ENCODE data around the gene IGSF23. TPM values are rescaled to one million over a fixed set of nuclear protein-coding genes. Genes with fewer than 3 reads are reported as not detected.

IGSF23 gene
- total and polyA plus RNA-seq, 2 of the 4 experiments (the other 2 are of a cell fraction), result 0.27 TPM; not detected in 1

DNA sequence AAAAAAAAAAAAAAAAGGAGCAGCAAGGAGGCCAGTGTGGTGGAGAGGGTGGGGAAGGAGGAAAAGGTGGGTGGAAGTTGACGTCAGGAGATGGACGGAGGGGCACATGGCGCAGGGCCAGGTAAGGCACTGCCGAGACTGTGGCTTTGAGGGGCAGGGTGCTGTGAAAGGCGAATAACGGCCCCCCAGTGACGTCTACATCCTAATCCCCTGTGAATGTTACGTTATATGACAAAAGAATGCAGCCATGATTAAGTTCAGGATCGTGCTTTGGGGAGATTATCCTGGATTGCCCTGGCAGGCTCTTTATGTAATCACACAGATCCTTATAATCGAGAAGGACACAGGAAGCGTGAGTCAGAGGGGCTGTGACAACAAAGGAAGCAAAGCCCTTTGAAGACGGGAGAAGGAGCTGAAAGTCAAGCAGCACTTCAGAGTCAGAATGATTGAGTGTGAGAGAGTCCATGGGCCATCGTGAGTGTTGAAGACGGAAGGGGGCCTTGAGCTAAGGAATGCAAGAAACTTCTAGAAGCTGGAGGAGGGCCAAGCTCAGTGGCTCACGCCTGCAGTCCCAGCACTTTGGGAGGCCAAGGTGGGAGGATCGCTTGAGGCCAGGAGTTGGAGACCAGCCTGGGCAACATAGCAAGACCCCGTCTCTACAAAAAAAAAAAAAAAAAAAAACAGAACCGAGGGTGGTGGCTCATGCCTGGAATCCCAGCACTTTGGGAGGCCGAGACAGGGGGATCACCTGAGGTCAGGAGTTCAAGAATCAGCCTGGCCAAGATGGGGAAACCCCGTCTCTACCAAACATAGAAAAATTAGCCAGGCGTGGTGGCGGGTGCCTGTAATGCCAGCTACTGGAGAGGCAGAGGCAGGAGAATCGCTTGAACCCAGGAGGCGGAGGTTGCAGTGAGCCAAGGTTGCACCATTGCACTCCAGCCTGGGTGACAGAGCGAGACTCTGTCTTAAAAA is 71.8 kb downstream of the IGSF23 start:
- peak overlapping the region; percentile 74 for H4K5ac ChIP-seq (ENCODE audit: low read depth, low read length)
- peak overlapping the region; percentile 93 for H3K14ac ChIP-seq (replicated peaks; ENCODE audit: low read depth, low read length)
- CTCF ChIA-PET, result no interaction called here
- peak overlapping the region; percentile 62 for H3K18ac ChIP-seq (ENCODE audit: low read depth, low read length)
- H3K4me1 ChIP-seq (ENCODE audit: control insufficient read depth, insufficient read depth, low read length), result peaks cover 2% of the 10 kb centered on the region
- H2BK20ac ChIP-seq (ENCODE audit: low read depth, low read length), result peak overlapping the region; percentile 94; the same call in 1 of the 2 replicates
- H2AK9ac ChIP-seq (replicated peaks; ENCODE audit: low read depth, low read length, poor library complexity), result peak overlapping the region; percentile 97
- dilution Hi-C loops (cut with HindIII; ENCODE audit: low sequenced_read_pairs, unreplicated experiment), result no loop called here
- peak overlapping the region; percentile 93 for H4K91ac ChIP-seq (ENCODE audit: insufficient read depth, low read depth, low read length)
- TF ChIP-seq CEBPB (IDR thresholded peaks at IDR 0.05; ENCODE audit: low read depth, low read length) (peak; percentile 49), BHLHE40 (IDR thresholded peaks at IDR 0.05; ENCODE audit: low read depth, low read length) (peak; percentile 76), RAD21 (IDR thresholded peaks at IDR 0.05; ENCODE audit: low read length) (no peak), SMC3 (IDR thresholded peaks at IDR 0.05; ENCODE audit: low read depth, low read length) (no peak), MAFK (IDR thresholded peaks at IDR 0.05; ENCODE audit: low read depth, low read length) (no peak), RCOR1 (IDR thresholded peaks at IDR 0.05; ENCODE audit: insufficient replicate concordance, low read length) (no peak), FOS (IDR thresholded peaks at IDR 0.05; ENCODE audit: low read depth, low read length) (peak; percentile 85), MAZ (IDR thresholded peaks at IDR 0.05; ENCODE audit: borderline replicate concordance, low read depth, low read length) (0 out of 2 replicates have a peak, but pooled peaks have one; percentile 32), POLR2A (IDR thresholded peaks at IDR 0.05; ENCODE audit: low read depth, low read length) (no peak), MXI1 (IDR thresholded peaks at IDR 0.05; ENCODE audit: borderline replicate concordance, low read depth, low read length) (no peak), NFE2L2 (IDR thresholded peaks at IDR 0.05; ENCODE audit: low read depth, low read length) (no peak)
- TF ChIP-seq, protein P1, sequence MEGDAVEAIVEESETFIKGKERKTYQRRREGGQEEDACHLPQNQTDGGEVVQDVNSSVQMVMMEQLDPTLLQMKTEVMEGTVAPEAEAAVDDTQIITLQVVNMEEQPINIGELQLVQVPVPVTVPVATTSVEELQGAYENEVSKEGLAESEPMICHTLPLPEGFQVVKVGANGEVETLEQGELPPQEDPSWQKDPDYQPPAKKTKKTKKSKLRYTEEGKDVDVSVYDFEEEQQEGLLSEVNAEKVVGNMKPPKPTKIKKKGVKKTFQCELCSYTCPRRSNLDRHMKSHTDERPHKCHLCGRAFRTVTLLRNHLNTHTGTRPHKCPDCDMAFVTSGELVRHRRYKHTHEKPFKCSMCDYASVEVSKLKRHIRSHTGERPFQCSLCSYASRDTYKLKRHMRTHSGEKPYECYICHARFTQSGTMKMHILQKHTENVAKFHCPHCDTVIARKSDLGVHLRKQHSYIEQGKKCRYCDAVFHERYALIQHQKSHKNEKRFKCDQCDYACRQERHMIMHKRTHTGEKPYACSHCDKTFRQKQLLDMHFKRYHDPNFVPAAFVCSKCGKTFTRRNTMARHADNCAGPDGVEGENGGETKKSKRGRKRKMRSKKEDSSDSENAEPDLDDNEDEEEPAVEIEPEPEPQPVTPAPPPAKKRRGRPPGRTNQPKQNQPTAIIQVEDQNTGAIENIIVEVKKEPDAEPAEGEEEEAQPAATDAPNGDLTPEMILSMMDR (conservative IDR thresholded peaks at IDR 0.05; ENCODE audit: low read depth, low read length), result no peak
- TF ChIP-seq, protein P2, sequence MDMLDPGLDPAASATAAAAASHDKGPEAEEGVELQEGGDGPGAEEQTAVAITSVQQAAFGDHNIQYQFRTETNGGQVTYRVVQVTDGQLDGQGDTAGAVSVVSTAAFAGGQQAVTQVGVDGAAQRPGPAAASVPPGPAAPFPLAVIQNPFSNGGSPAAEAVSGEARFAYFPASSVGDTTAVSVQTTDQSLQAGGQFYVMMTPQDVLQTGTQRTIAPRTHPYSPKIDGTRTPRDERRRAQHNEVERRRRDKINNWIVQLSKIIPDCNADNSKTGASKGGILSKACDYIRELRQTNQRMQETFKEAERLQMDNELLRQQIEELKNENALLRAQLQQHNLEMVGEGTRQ (IDR thresholded peaks at IDR 0.05; ENCODE audit: low read depth, low read length), result no peak
- in situ Hi-C loops (cut with MboI; ENCODE audit: low sequenced_read_pairs), result loop anchor here (10.0 kb wide), 1 partner anchor 270 kb away; the partner anchor contains the start of gene CLPTM1
- no peaks in the 10 kb centered on the region for H4K20me1 ChIP-seq (ENCODE audit: insufficient read depth, low read length)
- no peaks in the 10 kb centered on the region for H3K9me3 ChIP-seq (ENCODE audit: control insufficient read depth, insufficient read depth, low read length)
- BruUV-seq (replicated peaks), result no TSS peak
- 0 out of 2 replicates have a peak overlapping the region, but pooled peaks have one; percentile 5 for H3K9ac ChIP-seq (ENCODE audit: low read depth, low read length)
- H3K4me2 ChIP-seq (ENCODE audit: low read depth, low read length), result peak overlapping the region; percentile 48
- H3K4ac ChIP-seq (ENCODE audit: low read depth, low read length), result peak overlapping the region; percentile 95
- intact Hi-C loops (cut with micrococcal nuclease), result no loop called here
- peak overlapping the region; percentile 86; the same call in 1 of the 2 replicates for H3K23ac ChIP-seq (ENCODE audit: low read depth, low read length)
- ATAC-seq (ENCODE audit: low read depth), result peak; percentile 67
- DNase-seq, result peak; percentile 97
- peak overlapping the region; percentile 46 to 99 for H4K8ac ChIP-seq (ENCODE audit: low read depth in 2 of 2, low read length in 2 of 2)
- peak overlapping the region; percentile 82 for H3K27ac ChIP-seq (ENCODE audit: insufficient read depth, low read length)
- H3K79me1 ChIP-seq (ENCODE audit: low read depth in 1 of 2, low read length in 2 of 2), result 0 out of 4 replicates have a peak, but pooled peaks cover 0 to 3% of the 10 kb centered on the region in 2 experiments
- peak overlapping the region; percentile 99 for H2BK5ac ChIP-seq (ENCODE audit: low read depth, low read length, poor library complexity, severe bottlenecking)
- H2AK5ac ChIP-seq (ENCODE audit: low read depth, low read length), result peak overlapping the region; percentile 98
- H3K4me3 ChIP-seq (ENCODE audit: insufficient read depth, low read depth, low read length), result no peak overlapping the region
- no peak overlapping the region for H3K56ac ChIP-seq (ENCODE audit: extremely low read depth, insufficient read depth, low read length)
- H2BK120ac ChIP-seq (ENCODE audit: low read depth, low read length), result peak overlapping the region; percentile 96
- no peaks in the 10 kb centered on the region for H3K27me3 ChIP-seq (ENCODE audit: control insufficient read depth, insufficient read depth, low read length)
- H3K36me3 ChIP-seq (ENCODE audit: control insufficient read depth, insufficient read depth, low read length), result peaks cover 13% of the 10 kb centered on the region; the same call in 1 of the 2 replicates
- peak overlapping the region; percentile 89 for H2BK15ac ChIP-seq (ENCODE audit: low read depth, low read length)
- 0% methylated on average over 4 of the region's 25 CpGs; no CpG with 5 or more reads in 1 of the 2 experiments for WGBS, 2 experiments (ENCODE audit: extremely low coverage in 2 of 2, insufficient read length in 1 of 2)
- no peaks in the 10 kb centered on the region; the same call in 1 of the 2 replicates for H3K9me1 ChIP-seq (ENCODE audit: insufficient read depth, low read length)
- peak overlapping the region; percentile 95 for H2AFZ ChIP-seq (replicated peaks; ENCODE audit: low read length, poor library complexity)
- POLR2A ChIA-PET (ENCODE audit: unreplicated experiment), result no interaction called here

Data from IMR-90 (cell line).